Measurements from ENCODE around the gene ICAM1.

The ICAM1 gene

GRCh38 chr19:10270616-10271394 lies at the start of gene ICAM1:
ICAM1 (plus strand) TSS chr19:10271120; CDS start chr19:10271160, 40 bp downstream.
- peaks cover 25 to 37% of the 10 kb centered on the region in 2 donors for H3K36me3 Mint-ChIP-seq
- H3K27me3 Mint-ChIP-seq: no peaks in the 10 kb centered on the region
- H3K27ac Mint-ChIP-seq: peak within 1 kb of the TSS; percentile 99
- H3K4me1 Mint-ChIP-seq: peaks cover 26 to 47% of the 10 kb centered on the region in 2 donors
- no peaks in the 10 kb centered on the region for H3K9me3 Mint-ChIP-seq
- DNase-seq: peak; percentile 86
- H3K4me3 Mint-ChIP-seq: peak within 1 kb of the TSS; percentile 94 to 97
- ATAC-seq (replicated peaks): peak; percentile 65 to 67

GRCh38 chr19:10222201-10222890 lies 48.6 kb upstream of the ICAM1 start:
- Mint-ChIP-seq H3K36me3 (peaks cover 14 to 15% of the 10 kb centered on the region in 2 donors), H3K4me3 (no peak overlapping the region), H3K27me3 (no peaks in the 10 kb centered on the region), H3K9me3 (no peaks in the 10 kb centered on the region), H3K4me1 (peaks cover 7 to 20% of the 10 kb centered on the region in 2 donors), H3K27ac (no peak overlapping the region)
- ATAC-seq (replicated peaks) (no peak), DNase-seq (no peak)

- Mint-ChIP-seq H3K4me3 (no peak overlapping the region), H3K36me3 (peaks cover 14 to 15% of the 10 kb centered on the region in 2 donors), H3K4me1 (peaks cover 12 to 27% of the 10 kb centered on the region in 2 donors), H3K27ac (no peak overlapping the region), H3K9me3 (no peaks in the 10 kb centered on the region), H3K27me3 (no peaks in the 10 kb centered on the region)
- DNase-seq (no peak), ATAC-seq (replicated peaks) (no peak)
Observed at GRCh38 chr19:10223488-10224213, 47.3 kb upstream of the ICAM1 start.

- peaks cover 15 to 30% of the 10 kb centered on the region in 2 donors for H3K4me1 Mint-ChIP-seq
- no peaks in the 10 kb centered on the region for H3K27me3 Mint-ChIP-seq
- H3K9me3 Mint-ChIP-seq: no peaks in the 10 kb centered on the region
- no peak for DNase-seq
- ATAC-seq (replicated peaks): no peak
- H3K36me3 Mint-ChIP-seq: peaks cover 14 to 15% of the 10 kb centered on the region in 2 donors
- H3K27ac Mint-ChIP-seq: no peak overlapping the region
- no peak overlapping the region for H3K4me3 Mint-ChIP-seq
Observed at GRCh38 chr19:10224337-10224736, 46.6 kb upstream of the ICAM1 start.

- Mint-ChIP-seq H3K4me1 (peaks cover 16 to 41% of the 10 kb centered on the region in 2 donors), H3K27me3 (no peaks in the 10 kb centered on the region), H3K9me3 (no peaks in the 10 kb centered on the region), H3K36me3 (peaks cover 14 to 15% of the 10 kb centered on the region in 2 donors), H3K4me3 (no peak overlapping the region), H3K27ac (no peak overlapping the region)
- no peak for DNase-seq
- no peak for ATAC-seq (replicated peaks)
Observed at GRCh38 chr19:10226021-10226375, 44.9 kb upstream of the ICAM1 start.

GRCh38 chr19:10226376-10227025 lies 44.4 kb upstream of the ICAM1 start:
- Mint-ChIP-seq H3K36me3 (peaks cover 14 to 15% of the 10 kb centered on the region in 2 donors), H3K27ac (no peak overlapping the region), H3K9me3 (no peaks in the 10 kb centered on the region), H3K4me3 (no peak overlapping the region), H3K27me3 (no peaks in the 10 kb centered on the region), H3K4me1 (peaks cover 16 to 39% of the 10 kb centered on the region in 2 donors)
- ATAC-seq (replicated peaks) (no peak), DNase-seq (no peak)

- Mint-ChIP-seq H3K36me3 (peaks cover 12 to 14% of the 10 kb centered on the region in 2 donors), H3K4me3 (no peak overlapping the region), H3K27ac (no peak overlapping the region), H3K9me3 (no peaks in the 10 kb centered on the region), H3K27me3 (no peaks in the 10 kb centered on the region), H3K4me1 (peaks cover 20 to 43% of the 10 kb centered on the region in 2 donors)
- DNase-seq (no peak), ATAC-seq (replicated peaks) (no peak)
Observed at GRCh38 chr19:10227026-10227971, 43.6 kb upstream of the ICAM1 start.

GRCh38 chr19:10228393-10228792 lies 42.5 kb upstream of the ICAM1 start:
- Mint-ChIP-seq H3K27me3 (no peaks in the 10 kb centered on the region), H3K4me3 (no peak overlapping the region), H3K9me3 (no peaks in the 10 kb centered on the region), H3K36me3 (peaks cover 8 to 9% of the 10 kb centered on the region in 2 donors), H3K27ac (no peak overlapping the region), H3K4me1 (peaks cover 20 to 43% of the 10 kb centered on the region in 2 donors)
- DNase-seq (no peak), ATAC-seq (replicated peaks) (peak; percentile 23 to 24)

GRCh38 chr19:10228920-10229319 lies 42.0 kb upstream of the ICAM1 start:
- ATAC-seq (replicated peaks) (peak; percentile 11 to 19), DNase-seq (no peak)
- H3K27ac Mint-ChIP-seq: peak overlapping the region; percentile 77
- peaks cover 20 to 43% of the 10 kb centered on the region in 2 donors for H3K4me1 Mint-ChIP-seq
- no peaks in the 10 kb centered on the region for H3K9me3 Mint-ChIP-seq
- H3K27me3 Mint-ChIP-seq: no peaks in the 10 kb centered on the region
- peaks cover 5% of the 10 kb centered on the region in 2 donors for H3K36me3 Mint-ChIP-seq
- peak overlapping the region; percentile 1 to 94 for H3K4me3 Mint-ChIP-seq

GRCh38 chr19:10230173-10230860 lies 40.6 kb upstream of the ICAM1 start:
- Mint-ChIP-seq H3K4me3 (peak overlapping the region; percentile 84 to 94), H3K27me3 (no peaks in the 10 kb centered on the region), H3K36me3 (no peaks in the 10 kb centered on the region), H3K27ac (peak overlapping the region; percentile 88), H3K9me3 (no peaks in the 10 kb centered on the region), H3K4me1 (peaks cover 24 to 49% of the 10 kb centered on the region in 2 donors)
- DNase-seq (peak; percentile 46), ATAC-seq (replicated peaks) (peak; percentile 45 to 54)

- ATAC-seq (replicated peaks) (peak; percentile 38 to 41), DNase-seq (peak; percentile 63)
- H3K4me3 Mint-ChIP-seq: peak within 1 kb of the TSS; percentile 84 to 94
- H3K9me3 Mint-ChIP-seq: no peaks in the 10 kb centered on the region
- H3K36me3 Mint-ChIP-seq: no peaks in the 10 kb centered on the region
- no peaks in the 10 kb centered on the region for H3K27me3 Mint-ChIP-seq
- H3K27ac Mint-ChIP-seq: peak within 1 kb of the TSS; percentile 88
- H3K4me1 Mint-ChIP-seq: peaks cover 27 to 56% of the 10 kb centered on the region in 2 donors
Observed at GRCh38 chr19:10230861-10231611, 39.9 kb upstream of the ICAM1 start, which contains the start of gene S1PR2. S1PR2 (minus strand) TSS chr19:10231331; CDS start chr19:10224905, 6,426 bp downstream.

- ATAC-seq (replicated peaks) (no peak), DNase-seq (no peak)
- Mint-ChIP-seq H3K27me3 (no peaks in the 10 kb centered on the region), H3K4me1 (peaks cover 32 to 63% of the 10 kb centered on the region in 2 donors), H3K9me3 (peaks cover 0 to 1% of the 10 kb centered on the region in 2 donors), H3K27ac (peak overlapping the region; percentile 81), H3K36me3 (peaks cover 2 to 3% of the 10 kb centered on the region in 2 donors), H3K4me3 (peak overlapping the region; percentile 84 to 94)
Observed at GRCh38 chr19:10231612-10232228, 39.2 kb upstream of the ICAM1 start.

Measured in stimulated activated naive B cell treated with anti-CD40 and anti-IgM and Interleukin-4, amounts not matched to agents 10 μg/mL and 1 μg/mL and 100 μg/mL, for 72 hours (primary cell).